H9 (cell line): Measurements from ENCODE around the gene AFAP1L1. TPM values are rescaled to one million over a fixed set of nuclear protein-coding genes. Genes with fewer than 3 reads are reported as not detected.

Experiments used
- DNase-seq: peaks from one replicate; pipeline ENCODE4 v3.0.0-alpha.2; 2017
- H2AFZ ChIP-seq: one replicate; pipeline ENCODE4 v1.6.1; 2013; ENCODE audit warnings: mild to moderate bottlenecking, low read length, control low read depth, moderate library complexity
- H2AK5ac ChIP-seq: 2 replicates; pipeline ENCODE4 v1.6.1; 2013; ENCODE audit warnings: low read length, control low read depth, mixed read lengths; ENCODE audit not compliant: insufficient read length
- H2BK120ac ChIP-seq: one replicate; pipeline ENCODE4 v1.6.1; 2013; ENCODE audit warnings: low read depth, mild to moderate bottlenecking, low read length, control low read depth, inconsistent platforms; ENCODE audit not compliant: poor library complexity, severe bottlenecking
- H2BK12ac ChIP-seq: 2 replicates; pipeline ENCODE4 v1.6.1; 2013; ENCODE audit warnings: low read length, control low read depth, mixed read lengths, low read depth; ENCODE audit not compliant: insufficient read length
- H2BK15ac ChIP-seq: 2 replicates; pipeline ENCODE4 v1.6.1; 2013; ENCODE audit warnings: low read depth, low read length, control low read depth
- H2BK20ac ChIP-seq: one replicate; pipeline ENCODE4 v1.6.1; 2013; ENCODE audit warnings: low read depth, mild to moderate bottlenecking, low read length, control low read depth, inconsistent platforms; ENCODE audit not compliant: poor library complexity, severe bottlenecking
- H2BK5ac ChIP-seq: 2 replicates; pipeline ENCODE4 v1.6.1; 2013; ENCODE audit warnings: low read length, control low read depth, mixed read lengths; ENCODE audit not compliant: insufficient read length
- H3K14ac ChIP-seq: 2 replicates; pipeline ENCODE4 v1.6.1; 2013; ENCODE audit warnings: low read length, control low read depth; ENCODE audit not compliant: insufficient read depth
- H3K18ac ChIP-seq: 2 replicates; pipeline ENCODE4 v1.6.1; 2013; ENCODE audit warnings: low read depth, mild to moderate bottlenecking, mixed read lengths, low read length, control low read depth; ENCODE audit not compliant: insufficient read length
- H3K23ac ChIP-seq: 2 replicates; pipeline ENCODE4 v1.6.1; 2013; ENCODE audit warnings: low read length, control low read depth, mixed read lengths, low read depth; ENCODE audit not compliant: insufficient read length
- H3K23me2 ChIP-seq: 2 replicates; pipeline ENCODE4 v1.6.1; 2013; ENCODE audit warnings: low read depth, mild to moderate bottlenecking, mixed read lengths, low read length, control low read depth; ENCODE audit not compliant: insufficient read length, poor library complexity, severe bottlenecking
- H3K27ac ChIP-seq: 2 replicates; pipeline ENCODE4 v1.5.1; 2013; ENCODE audit warnings: low read length, control low read depth, mixed read lengths, low read depth; ENCODE audit not compliant: insufficient read length
- H3K27me3 ChIP-seq: 2 replicates; pipeline ENCODE4 v1.6.1; 2013; ENCODE audit warnings: low read length, control low read depth, inconsistent platforms; ENCODE audit not compliant: insufficient read depth
- H3K4ac ChIP-seq: 2 replicates; pipeline ENCODE4 v1.6.1; 2013; ENCODE audit warnings: low read depth, mild to moderate bottlenecking, control low read depth, inconsistent platforms, low read length, moderate library complexity
- H3K4me1 ChIP-seq: 2 replicates; pipeline ENCODE4 v1.6.1; 2013; ENCODE audit warnings: low read length, control low read depth, inconsistent platforms; ENCODE audit not compliant: insufficient read depth
- H3K4me2 ChIP-seq: 2 replicates; pipeline ENCODE4 v1.6.1; 2013; ENCODE audit warnings: low read length, control low read depth, mixed read lengths; ENCODE audit not compliant: insufficient read length, insufficient read depth
- H3K56ac ChIP-seq: 2 replicates; pipeline ENCODE4 v1.6.1; 2013; ENCODE audit warnings: low read depth, mild to moderate bottlenecking, mixed read lengths, low read length, control low read depth; ENCODE audit not compliant: insufficient read length
- H3K79me1 ChIP-seq: 2 replicates; pipeline ENCODE4 v1.6.1; 2013; ENCODE audit warnings: low read depth, mild to moderate bottlenecking, moderate library complexity, low read length, control low read depth, inconsistent platforms; ENCODE audit not compliant: insufficient read depth, poor library complexity, severe bottlenecking
- H3K79me2 ChIP-seq: 2 replicates; pipeline ENCODE4 v1.6.1; 2013; ENCODE audit warnings: low read length, control low read depth, inconsistent platforms; ENCODE audit not compliant: insufficient read depth
- H3K9ac ChIP-seq: 2 replicates; pipeline ENCODE4 v1.6.1; 2013; ENCODE audit warnings: low read length, control low read depth, mixed read lengths; ENCODE audit not compliant: insufficient read length; ENCODE audit errors: extremely low read depth
- H3K9me3 ChIP-seq: one replicate; pipeline ENCODE4 v1.6.1; 2013; ENCODE audit warnings: low read depth, low read length, inconsistent platforms; ENCODE audit not compliant: control insufficient read depth
- H3T11ph ChIP-seq: one replicate; pipeline ENCODE4 v1.6.1; 2013; ENCODE audit warnings: mild to moderate bottlenecking, low read length, control low read depth, inconsistent platforms
- H4K20me1 ChIP-seq: one replicate; pipeline ENCODE4 v1.6.1; 2013; ENCODE audit not compliant: control insufficient read depth, insufficient read length, insufficient read depth
- H4K5ac ChIP-seq: 2 replicates; pipeline ENCODE4 v1.6.1; 2013; ENCODE audit warnings: low read depth, mild to moderate bottlenecking, mixed read lengths, low read length, control low read depth; ENCODE audit not compliant: insufficient read length
- H4K8ac ChIP-seq: replicated peaks from 2 replicates; pipeline ENCODE4 v1.6.1; 2013; ENCODE audit warnings: low read length, control low read depth, mixed read lengths, low read depth; ENCODE audit not compliant: insufficient read length
- H4K91ac ChIP-seq: 2 replicates; pipeline ENCODE4 v1.6.1; 2013; ENCODE audit warnings: low read depth, mild to moderate bottlenecking, moderate library complexity, mixed read lengths, low read length, control low read depth; ENCODE audit not compliant: insufficient read length
- H3K27ac Mint-ChIP-seq, 3 experiments: 2 replicates in 2 of 3; 3 replicates in 1 of 3; pipeline ENCODE4 v1.8.0; 2020 to 2021; ENCODE audit warnings: mixed read lengths in 3 of 3, mild to moderate bottlenecking in 1 of 3, moderate library complexity in 1 of 3
- H3K27me3 Mint-ChIP-seq: 2 replicates; pipeline ENCODE4 v1.8.0; 2021; ENCODE audit warnings: low read depth, mild to moderate bottlenecking, moderate library complexity, mixed read lengths
- H3K36me3 Mint-ChIP-seq, 3 experiments: 2 replicates in 2 of 3; 3 replicates in 1 of 3; pipeline ENCODE4 v1.8.0; 2020 to 2021; ENCODE audit warnings: low read depth in 3 of 3, mixed read lengths in 3 of 3; ENCODE audit not compliant: insufficient read depth in 1 of 3
- H3K4me1 Mint-ChIP-seq, 2 experiments: 2 replicates each; pipeline ENCODE4 v1.8.0; 2020; ENCODE audit warnings: mixed read lengths in 2 of 2
- H3K4me3 Mint-ChIP-seq, 2 experiments: 2 replicates in 1 of 2; 3 replicates in 1 of 2; pipeline ENCODE4 v1.8.0; 2020 to 2021; ENCODE audit warnings: mild to moderate bottlenecking in 2 of 2, mixed read lengths in 2 of 2, moderate library complexity in 1 of 2
- H3K9me3 Mint-ChIP-seq, 2 experiments: 2 replicates in 1 of 2; 3 replicates in 1 of 2; pipeline ENCODE4 v1.8.0; 2020; ENCODE audit warnings: mild to moderate bottlenecking in 2 of 2, mixed read lengths in 2 of 2, moderate library complexity in 1 of 2
- WGBS: extraction: QIAGEN DNeasy Blood & Tissue Kit; methylation state at CpG from one replicate; pipeline ENCODE4 v1.1.7; 2013; ENCODE audit warnings: missing lambda C conversion rate, low lambda C conversion rate, mixed read lengths; ENCODE audit not compliant: insufficient read length; ENCODE audit errors: extremely low coverage; 5-methylcytosine and 5-hydroxymethylcytosine counted together
- total RNA-seq: library from RNA; stranded (reverse); gene quantifications from 2 replicates; pipeline ENCODE4 v1.2.1, GENCODE V29; 2021
- TF ChIP-seq, protein P1 (sequence below): fragments of 200-600 bp; sonication (generic); conservative IDR thresholded peaks from 3 replicates; pipeline ENCODE4 v1.8.0; 2021; ENCODE audit warnings: antibody characterized with exemption, mild to moderate bottlenecking

AFAP1L1 gene
- total RNA-seq, 1 experiment from 2014 or later: 1.8 TPM

DNA sequence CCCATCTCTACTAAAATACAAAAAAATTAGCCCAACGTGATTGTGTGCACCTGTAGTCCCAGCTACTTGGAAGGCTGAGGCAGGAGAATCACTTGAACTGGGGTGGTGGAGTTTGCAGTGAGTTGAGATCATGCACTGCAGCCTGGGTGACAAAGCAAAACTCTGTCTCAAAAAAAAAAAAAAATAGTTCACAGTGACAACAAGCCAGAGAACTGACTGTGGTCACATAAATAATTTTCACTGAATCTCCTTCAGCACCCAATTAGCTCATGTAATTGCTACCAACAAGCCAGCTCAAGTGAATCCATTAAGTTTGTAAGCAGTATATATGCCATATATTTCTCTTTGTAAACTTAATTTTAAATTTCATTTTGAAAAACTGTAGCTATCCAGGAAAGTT is 14.5 kb upstream of the AFAP1L1 start:
- Histone ChIP-seq H3K56ac (no peak overlapping the region), H3K79me1 (no peaks in the 10 kb centered on the region), H3K27me3 (no peaks in the 10 kb centered on the region), H3K27ac (no peak overlapping the region), H3K14ac (no peak overlapping the region), H2BK120ac (no peak overlapping the region), H3K4me2 (no peak overlapping the region), H2BK15ac (no peak overlapping the region), H3K4me1 (no peaks in the 10 kb centered on the region), H2AFZ (no peak overlapping the region), H3K23ac (no peak overlapping the region), H2AK5ac (no peak overlapping the region), H2BK5ac (no peak overlapping the region), H4K91ac (no peak overlapping the region), H3T11ph (no peak overlapping the region), H3K9me3 (no peaks in the 10 kb centered on the region), H2BK12ac (no peak overlapping the region), H2BK20ac (no peak overlapping the region), H4K8ac (no peak overlapping the region), H4K20me1 (no peaks in the 10 kb centered on the region), H4K5ac (no peak overlapping the region), H3K18ac (no peak overlapping the region), H3K23me2 (no peaks in the 10 kb centered on the region), H3K4ac (no peak overlapping the region), H3K9ac (no peak overlapping the region), H3K79me2 (no peaks in the 10 kb centered on the region)
- no peaks in the 10 kb centered on the region for H3K36me3 Mint-ChIP-seq
- TF ChIP-seq, protein P1, sequence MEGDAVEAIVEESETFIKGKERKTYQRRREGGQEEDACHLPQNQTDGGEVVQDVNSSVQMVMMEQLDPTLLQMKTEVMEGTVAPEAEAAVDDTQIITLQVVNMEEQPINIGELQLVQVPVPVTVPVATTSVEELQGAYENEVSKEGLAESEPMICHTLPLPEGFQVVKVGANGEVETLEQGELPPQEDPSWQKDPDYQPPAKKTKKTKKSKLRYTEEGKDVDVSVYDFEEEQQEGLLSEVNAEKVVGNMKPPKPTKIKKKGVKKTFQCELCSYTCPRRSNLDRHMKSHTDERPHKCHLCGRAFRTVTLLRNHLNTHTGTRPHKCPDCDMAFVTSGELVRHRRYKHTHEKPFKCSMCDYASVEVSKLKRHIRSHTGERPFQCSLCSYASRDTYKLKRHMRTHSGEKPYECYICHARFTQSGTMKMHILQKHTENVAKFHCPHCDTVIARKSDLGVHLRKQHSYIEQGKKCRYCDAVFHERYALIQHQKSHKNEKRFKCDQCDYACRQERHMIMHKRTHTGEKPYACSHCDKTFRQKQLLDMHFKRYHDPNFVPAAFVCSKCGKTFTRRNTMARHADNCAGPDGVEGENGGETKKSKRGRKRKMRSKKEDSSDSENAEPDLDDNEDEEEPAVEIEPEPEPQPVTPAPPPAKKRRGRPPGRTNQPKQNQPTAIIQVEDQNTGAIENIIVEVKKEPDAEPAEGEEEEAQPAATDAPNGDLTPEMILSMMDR: no peak
- WGBS: no CpG with 5 or more reads among the region's 1 CpG
- no peaks in the 10 kb centered on the region for H3K9me3 Mint-ChIP-seq
- DNase-seq: no peak
- H3K4me3 Mint-ChIP-seq: no peak overlapping the region
- H3K4me1 Mint-ChIP-seq: 0 out of 4 replicates have a peak, but pooled peaks cover 0 to 3% of the 10 kb centered on the region in 2 experiments
- H3K27ac Mint-ChIP-seq: no peak overlapping the region
- H3K27me3 Mint-ChIP-seq: peaks cover 39% of the 10 kb centered on the region
